Kidney (tissue), 14 donors: ENCODE data around the gene ZG16B. TPM values are rescaled to one million over a fixed set of nuclear protein-coding genes. Genes with fewer than 3 reads are reported as not detected.

Experiments
- DNase-seq, 5 donors: peaks; one replicate each; pipeline ENCODE4 v3.0.0-alpha.2; 2013 to 2020
- FAIRE-seq: peaks from 2 replicates; lab custom pipeline; 2012; peaks lifted over from hg19 to GRCh38; lab: Jason Lieb, UNC
- H3K27ac ChIP-seq, 2 donors: one replicate each; pipeline ENCODE4 v1.7.0; 2013; ENCODE audit warnings: low read depth in 2 of 2, low read length in 2 of 2, inconsistent platforms in 1 of 2
- H3K27me3 ChIP-seq: one replicate; pipeline ENCODE4 v1.7.1; 2013; ENCODE audit warnings: low read length, inconsistent platforms; ENCODE audit not compliant: control insufficient read depth, insufficient read depth
- H3K36me3 ChIP-seq, 3 donors: one replicate each; pipeline versions ENCODE4 v1.7.0 to v1.7.1; 2013; ENCODE audit warnings: low read length in 3 of 3, control low read depth in 1 of 3, inconsistent platforms in 1 of 3; ENCODE audit not compliant: insufficient read depth in 3 of 3, control insufficient read depth in 2 of 3
- H3K4me1 ChIP-seq, 3 donors: one replicate each; pipeline versions ENCODE4 v1.7.0 to v1.7.1; 2013; ENCODE audit warnings: low read length in 3 of 3, inconsistent platforms in 1 of 3, low read depth in 1 of 3; ENCODE audit not compliant: control insufficient read depth in 2 of 3, insufficient read depth in 2 of 3
- H3K4me3 ChIP-seq, 3 donors: one replicate each; pipeline versions ENCODE4 v1.7.0 to v1.8.1; 2013; ENCODE audit warnings: low read length in 3 of 3, control low read depth in 1 of 3, inconsistent platforms in 1 of 3
- H3K9ac ChIP-seq, 3 donors: one replicate each; pipeline versions ENCODE4 v1.7.0 to v1.7.1; 2013; ENCODE audit warnings: low read length in 3 of 3, control low read depth in 1 of 3, inconsistent platforms in 1 of 3
- H3K9me3 ChIP-seq, 3 donors: one replicate each; pipeline versions ENCODE4 v1.7.0 to v1.7.1; 2013; ENCODE audit warnings: low read length in 3 of 3, control low read depth in 1 of 3, inconsistent platforms in 1 of 3; ENCODE audit not compliant: control insufficient read depth in 2 of 3, insufficient read depth in 1 of 3
- CTCF ChIP-seq: IDR thresholded peaks from 3 replicates; pipeline ENCODE4 v1.5.1; 2012; ENCODE audit warnings: mild to moderate bottlenecking, moderate library complexity, borderline replicate concordance; ENCODE audit not compliant: insufficient read depth; ENCODE audit errors: extremely low read depth
- intact Hi-C: fragments of 100-400 bp; cut with DNase I; formaldehyde crosslinking; loops from one replicate; pipeline ENCODE4 v1.11.1; 2022
- polyA plus RNA-seq: library from polyadenylated mRNA; stranded (reverse); fragments of 350-450 nt; fragmentation: Illumina TruSeq; extraction: RNeasy Lipid Tissue Mini Kit (QIAGEN cat#74804); gene quantifications from one replicate; pipeline ENCODE4 v1.2.3, GENCODE V29; 2014; ENCODE audit warnings: low read depth, low replicate concordance; ENCODE audit not compliant: insufficient read depth
- total RNA-seq: library from RNA; stranded (reverse); fragmentation: NEBNext Ultra II Directional; extraction: Animal tissue kit (Norgen Biotek cat#: 25700); gene quantifications from one replicate; pipeline ENCODE4 v1.2.1, GENCODE V29; 2021
- donor health status: control.
- donor health status: control.
- donor health status: control.
- donor health status: control.
- donor health status: control.
- donor health status: DM: yes; HTN: yes; CAD: no.
- donor health status: Normal renal cell carcinoma (clear cell type).

ZG16B gene
- total and polyA plus RNA-seq, 2 donors from 2014 or later = 0.69 to 0.98 TPM

GRCh38 chr16:2846511-2847310, 16.6 kb downstream of the ZG16B start:
- H3K27me3 ChIP-seq = peaks cover 2% of the 10 kb centered on the region
- H3K9ac ChIP-seq = no peak overlapping the region
- DNase-seq = no peak
- H3K36me3 ChIP-seq = no peaks in the 10 kb centered on the region
- H3K9me3 ChIP-seq = no peaks in the 10 kb centered on the region
- H3K4me3 ChIP-seq = no peak overlapping the region
- H3K27ac ChIP-seq = no peak overlapping the region
- FAIRE-seq = no peak
- peaks cover 0 to 4% (median 0%) of the 10 kb centered on the region in 3 donors for H3K4me1 ChIP-seq
- no peak for TF ChIP-seq CTCF
- intact Hi-C loops = no loop called here

- Histone ChIP-seq H3K27me3 (peaks cover 2% of the 10 kb centered on the region), H3K27ac (no peak overlapping the region), H3K4me1 (no peaks in the 10 kb centered on the region), H3K36me3 (no peaks in the 10 kb centered on the region), H3K4me3 (no peak overlapping the region), H3K9me3 (no peaks in the 10 kb centered on the region), H3K9ac (no peak overlapping the region)
- FAIRE-seq (no peak), DNase-seq (no peak)
- intact Hi-C loops = no loop called here
- TF ChIP-seq CTCF = no peak
These were observed 19.0 kb downstream of the ZG16B start for GRCh38 chr16:2848933-2849725.

GRCh38 chr16:2852003-2852730, 22.1 kb downstream of the ZG16B start:
- H3K4me3 ChIP-seq = no peak overlapping the region
- intact Hi-C loops = no loop called here
- no peak overlapping the region for H3K9ac ChIP-seq
- TF ChIP-seq CTCF = no peak
- FAIRE-seq (no peak), DNase-seq (no peak)
- H3K27ac ChIP-seq = no peak overlapping the region
- peaks cover 2% of the 10 kb centered on the region for H3K27me3 ChIP-seq
- no peaks in the 10 kb centered on the region for H3K4me1 ChIP-seq
- no peaks in the 10 kb centered on the region for H3K36me3 ChIP-seq
- H3K9me3 ChIP-seq = peaks cover 0 to 6% (median 2%) of the 10 kb centered on the region in 3 donors
